Metanephros (tissue), 2 donors: ENCODE measurements around the gene LIN7A. TPM values are rescaled to one million over a fixed set of nuclear protein-coding genes. Genes with fewer than 3 reads are reported as not detected.

Source experiments
- small RNA-seq: library from RNA; depleted of rRNA; stranded (forward); fragments of <200 nt; gene quantifications from one replicate; pipeline ENCODE3, GENCODE V24; 2014; ENCODE audit warnings: low replicate concordance
- total RNA-seq: library from RNA; depleted of rRNA; stranded (reverse); fragments of >200 nt; gene quantifications from one replicate; pipeline ENCODE4 v1.2.3, GENCODE V29; 2014

LIN7A gene, protein sequence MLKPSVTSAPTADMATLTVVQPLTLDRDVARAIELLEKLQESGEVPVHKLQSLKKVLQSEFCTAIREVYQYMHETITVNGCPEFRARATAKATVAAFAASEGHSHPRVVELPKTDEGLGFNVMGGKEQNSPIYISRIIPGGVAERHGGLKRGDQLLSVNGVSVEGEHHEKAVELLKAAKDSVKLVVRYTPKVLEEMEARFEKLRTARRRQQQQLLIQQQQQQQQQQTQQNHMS
- 17.6 TPM for total RNA-seq

DNA sequence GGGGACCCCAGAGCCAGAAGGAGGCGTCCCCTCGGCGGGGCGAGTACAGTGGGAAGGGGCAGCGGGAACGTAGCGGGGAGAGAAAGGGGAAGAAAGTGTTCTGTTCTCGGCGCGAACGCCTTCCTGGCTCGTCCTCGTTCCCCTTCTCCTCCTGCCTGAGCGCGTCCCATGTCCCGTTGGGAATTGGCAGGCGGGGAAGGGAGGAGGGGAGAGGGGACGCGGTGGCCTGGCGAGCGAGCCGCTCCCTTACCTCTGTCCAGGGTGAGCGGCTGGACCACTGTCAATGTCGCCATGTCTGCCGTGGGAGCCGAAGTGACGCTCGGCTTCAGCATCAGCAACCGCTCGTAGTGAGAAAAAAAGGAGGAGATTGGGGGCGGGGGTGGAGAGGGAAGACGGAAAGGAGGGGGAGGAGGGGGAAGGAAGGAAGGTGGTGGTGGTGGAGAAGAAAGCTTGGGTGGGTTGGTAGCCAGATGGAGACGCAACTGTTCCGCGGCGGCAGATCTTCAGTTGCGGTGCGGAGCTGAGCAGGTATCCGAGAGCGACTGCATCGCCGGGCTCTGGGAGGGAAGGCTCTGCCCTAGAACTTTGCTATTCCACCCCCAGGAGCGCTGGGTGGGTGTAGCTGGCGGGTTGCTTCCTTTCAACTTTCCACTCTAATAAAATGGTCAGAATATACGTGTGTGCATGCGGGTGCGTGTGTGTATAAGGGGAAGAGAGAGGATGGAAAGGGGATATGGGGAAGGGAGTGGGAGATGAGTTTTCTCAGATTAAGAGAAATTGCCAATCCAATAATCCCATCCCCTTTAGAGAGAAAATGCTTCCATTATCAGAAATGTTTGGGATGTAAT lies at the start of gene LIN7A:
Gene LIN7A (minus strand): TSS at position 544 of the 848 bp plus-strand sequence. CDS start 212 bp downstream, at position 332.

Small RNAs within 50 kb of the gene (small RNA-seq; reads per million reads assigned to genes)
- gene MIR617 (not detected), gene MIR618 (0.30 reads per million, percentile 31 among the genes with 10 or more reads in this experiment)

Other genes starting within 250 kb of the LIN7A start
- gene MYF6, start 230.3 kb downstream of the LIN7A start, total RNA-seq = 23.4 TPM
- 6.3 TPM for gene MYF5, start 221.0 kb downstream of the LIN7A start, total RNA-seq
- gene ACSS3, start 140.1 kb upstream of the LIN7A start, total RNA-seq = 38.7 TPM